SK-N-MC (cell line): ENCODE data around the gene PPP1R37.

Source experiments
- EZH2 ChIP-seq: fragments of 200-600 bp; sonication (generic); IDR thresholded peaks from one replicate; pipeline ENCODE4 v1.6.1; 2017; ENCODE audit warnings: antibody characterized with exemption
- FOXP2 ChIP-seq: optimal IDR thresholded peaks from 2 replicates; pipeline ENCODE3; 2011; ENCODE audit warnings: mild to moderate bottlenecking, moderate library complexity; ENCODE audit not compliant: insufficient read depth; ENCODE audit errors: extremely low read length, control extremely low read depth
- POLR2AphosphoS5 ChIP-seq: IDR thresholded peaks from 2 replicates; pipeline ENCODE4 v1.6.1; 2012; ENCODE audit warnings: mild to moderate bottlenecking, low read depth, low read length, borderline replicate concordance

GRCh38 chr19:45079063-45079910 lies 13.7 kb upstream of the PPP1R37 start, which contains the start of gene GEMIN7:
- TF ChIP-seq EZH2 (no peak), POLR2AphosphoS5 (peak; percentile 87), FOXP2 (no peak)
